GM10266 (cell line): ENCODE measurements around the gene PLPP1.

Experiments
- DNase-seq: peaks from one replicate; pipeline ENCODE4 v3.0.0; 2012; ENCODE audit errors: extremely low spot score
- CTCF ChIP-seq: IDR thresholded peaks from 2 replicates; pipeline ENCODE4 v1.5.1; 2012; ENCODE audit warnings: mild to moderate bottlenecking, low read depth; ENCODE audit not compliant: control insufficient read depth, insufficient read depth; ENCODE audit errors: missing control alignments

Gene PLPP1

DNA sequence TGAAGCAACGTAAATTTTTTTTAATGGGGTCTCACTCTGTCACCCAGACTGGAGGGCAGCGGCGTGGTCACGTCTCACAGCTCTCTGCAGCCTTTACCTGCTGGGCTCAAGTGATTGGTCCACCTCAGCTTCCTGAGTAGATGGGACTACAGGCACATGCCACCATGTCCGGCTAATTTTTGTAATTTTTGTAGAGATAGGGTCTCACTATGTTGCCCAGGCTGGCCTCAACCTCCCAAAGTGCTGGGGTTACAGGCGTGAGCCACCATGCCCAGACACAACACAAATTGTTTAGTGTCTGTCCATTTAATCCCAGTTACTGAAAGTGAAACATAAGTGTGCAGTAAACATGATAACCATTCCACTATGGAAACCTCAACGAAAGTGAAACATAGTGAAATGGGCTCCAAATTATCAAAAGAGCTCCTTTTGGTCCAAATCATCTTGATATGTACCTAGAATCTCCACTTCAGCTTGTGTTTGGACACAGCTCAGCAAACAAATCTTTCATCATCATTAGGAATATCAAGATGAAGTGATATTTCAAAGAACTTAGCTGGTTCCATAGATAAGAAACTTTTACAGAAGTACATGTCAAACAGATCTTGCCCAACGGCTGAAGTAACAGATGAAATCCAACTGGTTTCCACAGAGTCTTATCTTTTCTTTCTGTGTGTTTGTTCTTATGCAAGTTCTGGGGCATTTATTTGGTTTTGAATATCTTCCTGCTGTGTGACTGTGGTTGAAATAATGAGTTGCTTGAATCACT is 41.2 kb upstream of the PLPP1 start:
- no peak for TF ChIP-seq CTCF
- no peak for DNase-seq

DNA sequence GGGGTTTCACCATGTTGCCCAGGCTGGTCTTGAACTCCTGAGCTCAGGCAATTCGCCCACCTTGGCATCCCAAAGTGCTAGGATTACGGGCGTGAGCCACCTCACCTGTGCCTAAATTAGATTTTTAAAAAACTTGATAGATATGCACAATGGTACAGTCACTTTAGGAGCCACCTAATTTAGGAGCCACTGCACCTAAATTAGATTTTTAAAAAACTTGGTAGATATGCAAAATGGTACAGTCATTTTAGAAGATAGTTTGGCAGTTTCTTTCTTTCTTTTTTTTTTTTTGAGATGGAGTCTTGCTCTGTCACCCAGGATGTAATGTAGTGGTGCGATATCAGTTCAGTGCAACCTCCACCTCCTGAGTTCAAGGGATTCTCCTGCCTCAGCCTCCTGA is 37.8 kb upstream of the PLPP1 start:
- no peak for DNase-seq
- TF ChIP-seq CTCF = no peak

DNA sequence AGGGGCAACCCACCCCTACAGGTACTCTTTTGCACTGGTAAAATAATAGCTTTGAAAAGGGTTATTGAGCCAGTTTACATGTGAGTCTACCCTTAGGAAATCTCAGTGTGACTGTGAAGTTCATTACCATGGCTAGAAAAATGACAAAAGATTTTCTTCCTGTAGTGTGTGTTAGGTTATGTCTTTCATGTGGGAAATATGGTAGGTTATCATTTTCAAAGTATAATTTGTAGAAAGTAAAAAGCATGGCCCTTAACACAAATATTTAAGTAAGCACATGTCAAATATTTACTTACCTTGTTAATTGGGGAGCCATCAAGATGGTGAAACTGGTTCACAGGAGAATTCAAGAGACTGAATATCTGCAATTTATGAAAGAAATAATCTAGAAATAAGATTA is 37.3 kb upstream of the PLPP1 start:
- no peak for DNase-seq
- no peak for TF ChIP-seq CTCF

- no peak for DNase-seq
- no peak for TF ChIP-seq CTCF
Observed at GRCh38 chr5:55570570-55570969, 35.8 kb upstream of the PLPP1 start.

- TF ChIP-seq CTCF = no peak
- DNase-seq = no peak
Observed at GRCh38 chr5:55570026-55570425, 35.3 kb upstream of the PLPP1 start.

- DNase-seq = no peak
- TF ChIP-seq CTCF = no peak
Observed at GRCh38 chr5:55569513-55569865, 34.7 kb upstream of the PLPP1 start.

DNA sequence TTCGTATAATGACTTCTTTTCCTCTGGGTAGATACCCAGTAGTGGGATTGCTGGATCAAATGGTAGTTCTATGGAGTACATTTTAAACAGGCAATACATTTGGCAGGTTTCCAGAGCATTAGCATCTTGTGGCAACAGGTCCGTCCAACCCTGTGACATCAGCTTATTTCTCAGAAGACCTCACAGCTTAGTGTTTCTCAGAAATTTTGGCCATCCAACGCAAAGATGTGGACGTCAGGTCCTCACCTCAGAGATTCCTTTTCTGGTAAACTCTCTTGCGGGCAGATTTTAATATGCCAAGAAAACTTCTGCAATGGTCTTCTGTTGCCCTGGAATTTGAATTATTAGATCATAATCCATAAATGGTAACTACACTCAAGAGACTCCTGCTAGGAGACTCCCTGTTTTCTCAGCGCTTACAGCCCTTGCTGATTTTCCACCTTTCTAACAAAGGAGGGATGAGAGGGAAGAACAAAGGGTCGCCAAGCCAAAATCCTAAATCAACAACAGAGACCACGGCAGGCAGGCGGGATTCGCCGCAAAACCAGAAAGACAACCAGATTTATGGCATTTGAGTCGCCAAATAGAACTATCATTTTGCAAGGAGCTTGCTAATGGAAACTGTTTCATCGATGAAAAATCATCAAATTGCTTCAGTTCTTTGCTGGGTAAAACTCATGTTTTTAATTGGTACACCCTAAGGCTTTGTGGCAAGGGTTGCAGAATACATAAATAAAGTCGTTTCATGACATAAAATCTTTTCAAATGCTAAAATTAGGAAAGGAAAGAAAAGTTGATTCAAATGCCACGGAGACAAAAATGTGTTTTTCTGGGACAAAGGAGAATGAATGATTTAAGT is 34.1 kb upstream of the PLPP1 start:
- DNase-seq = no peak
- no peak for TF ChIP-seq CTCF
